ENCODE data around the gene CROCC2. TPM values are rescaled to one million over a fixed set of nuclear protein-coding genes. Genes with fewer than 3 reads are reported as not detected.

CROCC2 gene
- total and polyA plus RNA-seq, 2 of the 13 experiments (the other 11 are each of a cell fraction or from before 2014, with no cell fraction given): not detected

GRCh38 chr2:240989451-240990265 is 83.5 kb downstream of the CROCC2 start (continued):
- TF ChIP-seq, protein P1, sequence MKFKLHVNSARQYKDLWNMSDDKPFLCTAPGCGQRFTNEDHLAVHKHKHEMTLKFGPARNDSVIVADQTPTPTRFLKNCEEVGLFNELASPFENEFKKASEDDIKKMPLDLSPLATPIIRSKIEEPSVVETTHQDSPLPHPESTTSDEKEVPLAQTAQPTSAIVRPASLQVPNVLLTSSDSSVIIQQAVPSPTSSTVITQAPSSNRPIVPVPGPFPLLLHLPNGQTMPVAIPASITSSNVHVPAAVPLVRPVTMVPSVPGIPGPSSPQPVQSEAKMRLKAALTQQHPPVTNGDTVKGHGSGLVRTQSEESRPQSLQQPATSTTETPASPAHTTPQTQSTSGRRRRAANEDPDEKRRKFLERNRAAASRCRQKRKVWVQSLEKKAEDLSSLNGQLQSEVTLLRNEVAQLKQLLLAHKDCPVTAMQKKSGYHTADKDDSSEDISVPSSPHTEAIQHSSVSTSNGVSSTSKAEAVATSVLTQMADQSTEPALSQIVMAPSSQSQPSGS (CRISPR knock-in tag; IDR thresholded peaks at IDR 0.05): peak; percentile 38; the same call in 1 of the 2 replicates
- TF ChIP-seq ZNF451 (CRISPR knock-in tag; IDR thresholded peaks at IDR 0.05): no peak
- no peak for TF ChIP-seq ZFP36 (IDR thresholded peaks at IDR 0.05; ENCODE audit: borderline replicate concordance, low read depth, low read length, partially characterized antibody)
- peak; percentile 10; the same call in 1 of the 2 replicates for TF ChIP-seq FOSL2 (CRISPR knock-in tag; IDR thresholded peaks at IDR 0.05)
- TF ChIP-seq SP4 (CRISPR knock-in tag; IDR thresholded peaks at IDR 0.05): peak; percentile 27; the same call in 1 of the 2 replicates
- no peak for TF ChIP-seq CC2D1A (CRISPR knock-in tag; IDR thresholded peaks at IDR 0.05)
- TF ChIP-seq ZNF691 (CRISPR knock-in tag; IDR thresholded peaks at IDR 0.05; ENCODE audit: borderline replicate concordance, low read depth): peak; percentile 66; the same call in 1 of the 2 replicates
- TF ChIP-seq ZFP62 (CRISPR knock-in tag; IDR thresholded peaks at IDR 0.05): no peak
- TF ChIP-seq HNF4G (IDR thresholded peaks at IDR 0.05; ENCODE audit: borderline replicate concordance, low read depth, low read length): no peak
- TF ChIP-seq HNF4G (CRISPR knock-in tag; IDR thresholded peaks at IDR 0.05; ENCODE audit: borderline replicate concordance, low read depth): 0 out of 2 replicates have a peak, but pooled peaks have one; percentile 38
- no peak for TF ChIP-seq KLF12 (CRISPR knock-in tag; IDR thresholded peaks at IDR 0.05; ENCODE audit: borderline replicate concordance)
- no peak for TF ChIP-seq HMGA1 (CRISPR knock-in tag; conservative IDR thresholded peaks at IDR 0.05)
- no peak for TF ChIP-seq ZMYM2 (CRISPR knock-in tag; IDR thresholded peaks at IDR 0.05)
- TF ChIP-seq, protein P2, sequence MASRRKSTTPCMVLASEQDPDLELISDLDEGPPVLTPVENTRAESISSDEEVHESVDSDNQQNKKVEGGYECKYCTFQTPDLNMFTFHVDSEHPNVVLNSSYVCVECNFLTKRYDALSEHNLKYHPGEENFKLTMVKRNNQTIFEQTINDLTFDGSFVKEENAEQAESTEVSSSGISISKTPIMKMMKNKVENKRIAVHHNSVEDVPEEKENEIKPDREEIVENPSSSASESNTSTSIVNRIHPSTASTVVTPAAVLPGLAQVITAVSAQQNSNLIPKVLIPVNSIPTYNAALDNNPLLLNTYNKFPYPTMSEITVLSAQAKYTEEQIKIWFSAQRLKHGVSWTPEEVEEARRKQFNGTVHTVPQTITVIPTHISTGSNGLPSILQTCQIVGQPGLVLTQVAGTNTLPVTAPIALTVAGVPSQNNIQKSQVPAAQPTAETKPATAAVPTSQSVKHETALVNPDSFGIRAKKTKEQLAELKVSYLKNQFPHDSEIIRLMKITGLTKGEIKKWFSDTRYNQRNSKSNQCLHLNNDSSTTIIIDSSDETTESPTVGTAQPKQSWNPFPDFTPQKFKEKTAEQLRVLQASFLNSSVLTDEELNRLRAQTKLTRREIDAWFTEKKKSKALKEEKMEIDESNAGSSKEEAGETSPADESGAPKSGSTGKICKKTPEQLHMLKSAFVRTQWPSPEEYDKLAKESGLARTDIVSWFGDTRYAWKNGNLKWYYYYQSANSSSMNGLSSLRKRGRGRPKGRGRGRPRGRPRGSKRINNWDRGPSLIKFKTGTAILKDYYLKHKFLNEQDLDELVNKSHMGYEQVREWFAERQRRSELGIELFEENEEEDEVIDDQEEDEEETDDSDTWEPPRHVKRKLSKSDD (CRISPR knock-in tag; IDR thresholded peaks at IDR 0.05; ENCODE audit: low read depth): no peak
- TF ChIP-seq ZNF335 (CRISPR knock-in tag; IDR thresholded peaks at IDR 0.05): no peak
- peak; percentile 42; the same call in 1 of the 2 replicates for TF ChIP-seq KAT8 (CRISPR knock-in tag; IDR thresholded peaks at IDR 0.05)
- no peak for TF ChIP-seq ZNF382 (CRISPR knock-in tag; IDR thresholded peaks at IDR 0.05; ENCODE audit: borderline replicate concordance)
- TF ChIP-seq KMT2A (CRISPR knock-in tag; IDR thresholded peaks at IDR 0.05): 0 out of 2 replicates have a peak, but pooled peaks have one; percentile 42
- TF ChIP-seq JARID2 (CRISPR knock-in tag; IDR thresholded peaks at IDR 0.05; ENCODE audit: insufficient replicate concordance): no peak
- TF ChIP-seq, protein P3, sequence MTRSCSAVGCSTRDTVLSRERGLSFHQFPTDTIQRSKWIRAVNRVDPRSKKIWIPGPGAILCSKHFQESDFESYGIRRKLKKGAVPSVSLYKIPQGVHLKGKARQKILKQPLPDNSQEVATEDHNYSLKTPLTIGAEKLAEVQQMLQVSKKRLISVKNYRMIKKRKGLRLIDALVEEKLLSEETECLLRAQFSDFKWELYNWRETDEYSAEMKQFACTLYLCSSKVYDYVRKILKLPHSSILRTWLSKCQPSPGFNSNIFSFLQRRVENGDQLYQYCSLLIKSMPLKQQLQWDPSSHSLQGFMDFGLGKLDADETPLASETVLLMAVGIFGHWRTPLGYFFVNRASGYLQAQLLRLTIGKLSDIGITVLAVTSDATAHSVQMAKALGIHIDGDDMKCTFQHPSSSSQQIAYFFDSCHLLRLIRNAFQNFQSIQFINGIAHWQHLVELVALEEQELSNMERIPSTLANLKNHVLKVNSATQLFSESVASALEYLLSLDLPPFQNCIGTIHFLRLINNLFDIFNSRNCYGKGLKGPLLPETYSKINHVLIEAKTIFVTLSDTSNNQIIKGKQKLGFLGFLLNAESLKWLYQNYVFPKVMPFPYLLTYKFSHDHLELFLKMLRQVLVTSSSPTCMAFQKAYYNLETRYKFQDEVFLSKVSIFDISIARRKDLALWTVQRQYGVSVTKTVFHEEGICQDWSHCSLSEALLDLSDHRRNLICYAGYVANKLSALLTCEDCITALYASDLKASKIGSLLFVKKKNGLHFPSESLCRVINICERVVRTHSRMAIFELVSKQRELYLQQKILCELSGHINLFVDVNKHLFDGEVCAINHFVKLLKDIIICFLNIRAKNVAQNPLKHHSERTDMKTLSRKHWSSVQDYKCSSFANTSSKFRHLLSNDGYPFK (CRISPR knock-in tag; IDR thresholded peaks at IDR 0.05; ENCODE audit: borderline replicate concordance): peak; percentile 73; the same call in 1 of the 2 replicates
- TF ChIP-seq MED1 (CRISPR knock-in tag; IDR thresholded peaks at IDR 0.05): peak; percentile 31; the same call in 1 of the 2 replicates
- TF ChIP-seq ZSCAN21 (CRISPR knock-in tag; IDR thresholded peaks at IDR 0.05; ENCODE audit: borderline replicate concordance): 0 out of 2 replicates have a peak, but pooled peaks have one; percentile 49

Data from HepG2 (cell line).